VCaP (cell line): ENCODE data around the gene PRPF6.
"Not testable (repeated sequence)": the region's sequence is repeated elsewhere in the genome, so short reads cannot be mapped to it uniquely, and the experiment has no call there.

ENCODE experiments used
- H3K27ac ChIP-seq: fragments of 450-650 bp; 2 replicates; pipeline ENCODE4 v1.5.1; 2017
- TF ChIP-seq, protein P1 (sequence below): fragments of 450-650 bp; conservative IDR thresholded peaks from 2 replicates; pipeline ENCODE4 v1.5.1; 2017; ENCODE audit warnings: mild to moderate bottlenecking, moderate library complexity

Gene PRPF6

GRCh38 chr20:64009811-64010387 is 29.0 kb downstream of the PRPF6 start:
- no peak overlapping the region for H3K27ac ChIP-seq
- TF ChIP-seq, protein P1, sequence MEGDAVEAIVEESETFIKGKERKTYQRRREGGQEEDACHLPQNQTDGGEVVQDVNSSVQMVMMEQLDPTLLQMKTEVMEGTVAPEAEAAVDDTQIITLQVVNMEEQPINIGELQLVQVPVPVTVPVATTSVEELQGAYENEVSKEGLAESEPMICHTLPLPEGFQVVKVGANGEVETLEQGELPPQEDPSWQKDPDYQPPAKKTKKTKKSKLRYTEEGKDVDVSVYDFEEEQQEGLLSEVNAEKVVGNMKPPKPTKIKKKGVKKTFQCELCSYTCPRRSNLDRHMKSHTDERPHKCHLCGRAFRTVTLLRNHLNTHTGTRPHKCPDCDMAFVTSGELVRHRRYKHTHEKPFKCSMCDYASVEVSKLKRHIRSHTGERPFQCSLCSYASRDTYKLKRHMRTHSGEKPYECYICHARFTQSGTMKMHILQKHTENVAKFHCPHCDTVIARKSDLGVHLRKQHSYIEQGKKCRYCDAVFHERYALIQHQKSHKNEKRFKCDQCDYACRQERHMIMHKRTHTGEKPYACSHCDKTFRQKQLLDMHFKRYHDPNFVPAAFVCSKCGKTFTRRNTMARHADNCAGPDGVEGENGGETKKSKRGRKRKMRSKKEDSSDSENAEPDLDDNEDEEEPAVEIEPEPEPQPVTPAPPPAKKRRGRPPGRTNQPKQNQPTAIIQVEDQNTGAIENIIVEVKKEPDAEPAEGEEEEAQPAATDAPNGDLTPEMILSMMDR = no peak

DNA sequence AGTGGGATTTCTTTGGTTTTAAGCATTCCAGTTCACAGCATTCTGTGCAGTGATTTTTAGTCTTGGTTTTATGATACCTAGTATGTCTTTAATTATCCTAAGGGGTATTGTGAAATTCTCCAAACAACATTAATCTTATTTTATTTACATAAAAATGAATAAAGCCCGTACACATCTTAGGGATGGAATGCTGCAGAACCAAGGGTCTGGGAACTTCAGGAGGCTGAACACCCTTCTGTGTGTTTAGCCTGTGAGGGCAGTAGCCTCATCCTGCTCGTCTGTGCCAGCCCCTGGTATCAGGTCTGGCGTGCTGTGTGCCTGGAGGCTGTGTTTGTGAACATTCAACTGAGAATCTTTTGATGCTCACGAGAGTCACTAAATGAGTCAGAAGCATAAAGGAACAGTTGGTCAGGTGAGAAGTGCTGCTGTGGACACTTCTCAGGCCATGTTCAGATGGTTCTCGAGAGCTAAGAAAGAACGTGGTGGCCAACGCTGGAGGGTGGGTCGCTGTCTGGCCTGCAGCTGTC is 29.8 kb downstream of the PRPF6 start:
- no peak overlapping the region for H3K27ac ChIP-seq
- TF ChIP-seq, protein P1 = no peak

DNA sequence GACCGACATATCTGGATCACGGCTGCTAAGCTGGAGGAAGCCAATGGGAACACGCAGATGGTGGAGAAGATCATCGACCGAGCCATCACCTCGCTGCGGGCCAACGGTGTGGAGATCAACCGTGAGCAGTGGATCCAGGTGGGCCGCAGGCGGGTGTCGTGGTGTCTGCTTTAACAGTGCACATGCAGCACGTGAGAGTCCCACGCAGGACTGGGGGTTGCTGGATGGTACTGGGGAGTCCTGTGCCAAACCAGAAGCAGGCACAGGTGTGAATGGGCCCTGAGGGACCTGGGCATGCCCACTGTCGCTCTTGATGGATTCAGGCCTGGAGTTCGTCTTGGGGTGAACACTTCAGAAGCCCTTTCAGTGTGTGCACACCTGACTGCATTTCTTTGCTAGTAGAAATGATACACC is 30.4 kb downstream of the PRPF6 start:
- no peak overlapping the region for H3K27ac ChIP-seq
- TF ChIP-seq, protein P1 = no peak

DNA sequence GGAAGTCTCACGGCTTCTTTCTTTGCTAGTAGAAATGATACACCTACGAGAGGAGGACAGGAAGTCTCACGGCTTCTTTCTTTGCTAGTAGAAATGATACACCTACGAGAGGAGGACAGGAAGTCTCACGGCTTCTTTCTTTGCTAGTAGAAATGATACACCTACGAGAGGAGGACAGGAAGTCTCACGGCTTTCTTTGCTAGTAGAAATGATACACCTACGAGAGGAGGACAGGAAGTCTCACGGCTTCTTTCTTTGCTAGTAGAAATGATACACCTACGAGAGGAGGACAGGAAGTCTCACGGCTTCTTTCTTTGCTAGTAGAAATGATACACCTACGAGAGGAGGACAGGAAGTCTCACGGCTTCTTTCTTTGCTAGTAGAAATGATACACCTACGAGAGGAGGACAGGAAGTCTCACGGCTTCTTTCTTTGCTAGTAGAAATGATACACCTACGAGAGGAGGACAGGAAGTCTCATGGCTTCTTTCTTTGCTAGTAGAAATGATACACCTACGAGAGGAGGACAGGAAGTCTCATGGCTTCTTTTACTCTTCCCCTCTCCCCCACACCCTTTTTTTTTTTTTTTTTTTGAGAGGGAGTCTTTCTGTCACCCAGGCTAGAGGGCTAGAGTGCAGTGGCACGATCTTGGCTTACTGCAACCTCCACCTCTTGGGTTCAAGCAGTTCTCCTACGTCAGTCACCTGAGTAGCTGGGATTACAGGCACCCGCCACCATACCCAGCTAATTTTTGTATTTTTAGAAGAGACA is 31.6 kb downstream of the PRPF6 start:
- H3K27ac ChIP-seq = not testable (repeated sequence)

- TF ChIP-seq, protein P1 = no peak
- H3K27ac ChIP-seq = no peak overlapping the region
Measured at GRCh38 chr20:64015635-64016034, 34.7 kb downstream of the PRPF6 start.

DNA sequence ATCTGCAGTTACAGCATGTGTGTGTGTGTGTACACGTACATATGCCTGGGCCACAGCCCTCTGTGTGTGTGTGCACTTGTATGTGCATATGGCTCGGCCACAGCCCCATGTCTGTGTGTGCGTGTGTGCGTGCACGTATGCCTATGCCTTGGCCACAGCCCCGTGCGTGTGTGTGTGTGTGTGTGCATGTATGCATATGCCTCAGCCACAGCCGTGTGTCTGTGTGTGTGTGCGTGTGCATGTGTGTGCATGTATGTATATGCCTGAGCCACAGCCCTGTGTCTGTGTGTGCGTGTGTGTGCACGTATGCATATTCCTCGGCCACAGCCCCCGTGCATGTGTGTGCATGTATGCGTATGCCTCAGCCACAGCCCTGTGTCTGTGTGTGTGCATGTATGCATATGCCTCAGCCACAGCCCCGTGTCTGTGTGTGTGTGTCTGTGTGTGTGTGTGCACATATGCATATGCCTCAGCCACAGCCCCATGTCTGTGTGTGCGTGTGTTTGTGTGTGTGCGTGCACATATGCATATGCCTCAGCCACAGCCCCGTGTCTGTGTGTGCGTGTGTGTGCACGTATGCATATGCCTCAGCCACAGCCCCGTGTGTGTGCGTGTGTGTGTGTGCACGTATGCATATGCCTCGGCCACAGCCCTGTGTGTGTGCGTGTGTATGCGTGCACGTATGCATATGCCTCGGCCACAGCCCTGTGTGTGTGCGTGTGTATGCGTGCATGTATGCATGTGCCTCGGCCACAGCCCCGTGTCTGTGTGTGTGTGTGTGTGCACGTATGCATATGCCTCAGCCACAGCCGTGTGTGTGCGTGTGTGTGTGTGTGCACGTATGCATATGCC is 40.4 kb downstream of the PRPF6 start:
- TF ChIP-seq, protein P1 = no peak
- H3K27ac ChIP-seq = no peak overlapping the region

- TF ChIP-seq, protein P1 = no peak
Measured at GRCh38 chr20:64022671-64023360, 41.9 kb downstream of the PRPF6 start.

More at GRCh38 chr20:64022671-64023360, 41.9 kb downstream of the PRPF6 start:
- H3K27ac ChIP-seq = peak overlapping the region; percentile 54
